ENCODE measurements around the gene COMT.

COMT gene

GRCh38 chr22:19897726-19898125 lies 43.8 kb upstream of the COMT start:
- no peak overlapping the region for H3K4me3 ChIP-seq (ENCODE audit: low read depth, low read length)
- no peak for TF ChIP-seq CTCF (conservative IDR thresholded peaks at IDR 0.05; ENCODE audit: low read depth, low read length)
- no peak for DNase-seq (ENCODE audit: low read depth)

DNA sequence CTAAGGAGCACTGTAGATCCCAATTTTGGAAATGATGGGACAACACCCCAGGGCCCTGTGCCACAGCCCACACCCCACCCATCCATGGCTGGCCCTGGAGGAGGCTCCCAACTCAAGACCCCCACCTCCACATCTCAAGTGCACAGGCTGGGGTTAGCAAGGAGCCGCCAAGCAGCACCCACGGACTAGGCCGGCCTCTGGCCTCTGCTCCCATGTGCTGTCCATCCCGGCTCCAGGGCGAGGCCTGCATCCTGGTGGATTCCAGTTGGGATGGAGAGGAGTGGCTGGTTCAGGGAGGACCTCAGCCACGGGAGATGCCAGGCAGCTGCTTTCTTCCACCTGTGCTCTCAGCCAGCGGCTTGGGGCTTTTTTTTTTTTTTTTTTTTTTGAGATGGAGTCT lies 43.4 kb upstream of the COMT start:
- DNase-seq (ENCODE audit: low read depth): no peak
- TF ChIP-seq CTCF (conservative IDR thresholded peaks at IDR 0.05; ENCODE audit: low read depth, low read length): no peak
- H3K4me3 ChIP-seq (ENCODE audit: low read depth, low read length): no peak overlapping the region

GRCh38 chr22:19898831-19899567 lies 42.6 kb upstream of the COMT start:
- H3K4me3 ChIP-seq (ENCODE audit: low read depth, low read length): no peak overlapping the region
- no peak for TF ChIP-seq CTCF (conservative IDR thresholded peaks at IDR 0.05; ENCODE audit: low read depth, low read length)
- no peak for DNase-seq (ENCODE audit: low read depth)

- no peak overlapping the region for H3K4me3 ChIP-seq (ENCODE audit: low read depth, low read length)
- no peak for DNase-seq (ENCODE audit: low read depth)
- no peak for TF ChIP-seq CTCF (conservative IDR thresholded peaks at IDR 0.05; ENCODE audit: low read depth, low read length)
Observed at GRCh38 chr22:19900707-19901436, 40.7 kb upstream of the COMT start.

- no peak for DNase-seq (ENCODE audit: low read depth)
- TF ChIP-seq CTCF (conservative IDR thresholded peaks at IDR 0.05; ENCODE audit: low read depth, low read length): no peak
Observed at GRCh38 chr22:19901577-19902244, 39.9 kb upstream of the COMT start.

DNA sequence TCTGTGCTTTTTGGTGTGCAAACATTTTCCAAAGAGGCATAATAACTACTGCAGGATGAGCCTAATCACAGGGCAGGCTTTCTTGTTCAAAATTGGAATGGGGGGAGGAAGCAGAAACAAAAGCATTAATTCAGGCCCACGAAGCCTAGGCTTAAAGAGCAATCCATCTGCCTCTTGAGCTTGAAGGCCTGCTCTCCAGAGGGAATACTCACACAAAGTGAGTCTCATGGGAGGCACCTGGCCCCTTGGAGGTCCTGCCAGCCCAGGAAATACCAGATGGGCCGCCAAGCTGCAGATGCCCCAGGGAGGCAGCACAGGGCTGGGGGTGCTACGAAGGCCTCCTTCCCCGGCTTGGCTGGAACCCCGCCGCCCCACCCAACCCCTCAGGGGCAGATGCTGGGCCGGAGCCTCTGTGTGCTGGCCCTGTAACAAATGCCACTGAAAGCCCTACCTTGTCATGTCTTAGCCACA lies 39.3 kb upstream of the COMT start:
- TF ChIP-seq CTCF (conservative IDR thresholded peaks at IDR 0.05; ENCODE audit: low read depth, low read length): no peak
- DNase-seq (ENCODE audit: low read depth): no peak
- no peak overlapping the region for H3K4me3 ChIP-seq (ENCODE audit: low read depth, low read length)

More at GRCh38 chr22:19901577-19902244, 39.9 kb upstream of the COMT start:
- no peak overlapping the region for H3K4me3 ChIP-seq (ENCODE audit: low read depth, low read length)

Measured in choroid plexus epithelial cell (primary cell).